Activated naive CD4-positive, alpha-beta T cell treated with anti-CD3 and anti-CD28 coated beads for 36 hours (primary cell): Measurements from ENCODE around the gene CD300A. TPM values are rescaled to one million over a fixed set of nuclear protein-coding genes. Genes with fewer than 3 reads are reported as not detected.

Experiments
- CTCF ChIA-PET: fragments of 350-600 bp; sonication (Branson Sonifier 250); formaldehyde crosslinking; loops from one replicate; lab custom pipeline; 2021; ENCODE audit warnings: antibody characterized with exemption; lab: Charles Lee
- DNase-seq: peaks from one replicate; pipeline ENCODE4 v3.0.0-alpha.2; 2020
- H3K27ac Mint-ChIP-seq: one replicate; pipeline ENCODE4 v1.8.0; 2021; ENCODE audit warnings: mild to moderate bottlenecking, mixed read lengths
- H3K27me3 Mint-ChIP-seq: one replicate; pipeline ENCODE4 v1.8.0; 2021; ENCODE audit warnings: low read depth, mixed read lengths
- H3K36me3 Mint-ChIP-seq: one replicate; pipeline ENCODE4 v1.8.0; 2021; ENCODE audit warnings: low read depth, mixed read lengths
- H3K4me1 Mint-ChIP-seq: one replicate; pipeline ENCODE4 v1.8.0; 2021; ENCODE audit warnings: low read depth, mixed read lengths
- H3K4me3 Mint-ChIP-seq: one replicate; pipeline ENCODE4 v1.8.0; 2021; ENCODE audit warnings: mild to moderate bottlenecking, moderate library complexity, mixed read lengths
- H3K9me3 Mint-ChIP-seq: one replicate; pipeline ENCODE4 v1.8.0; 2021; ENCODE audit warnings: mixed read lengths
- intact Hi-C: fragments of 100-400 bp; cut with micrococcal nuclease; formaldehyde crosslinking; loops from one replicate; pipeline ENCODE4 v1.15.1; 2023
- total RNA-seq, 2 experiments: library from RNA; stranded (reverse); gene quantifications; one replicate each; pipeline ENCODE4 v1.2.3, GENCODE V29; 2021

Gene CD300A
- total RNA-seq, 2 experiments from 2014 or later, result 1.3 to 1.8 TPM

DNA sequence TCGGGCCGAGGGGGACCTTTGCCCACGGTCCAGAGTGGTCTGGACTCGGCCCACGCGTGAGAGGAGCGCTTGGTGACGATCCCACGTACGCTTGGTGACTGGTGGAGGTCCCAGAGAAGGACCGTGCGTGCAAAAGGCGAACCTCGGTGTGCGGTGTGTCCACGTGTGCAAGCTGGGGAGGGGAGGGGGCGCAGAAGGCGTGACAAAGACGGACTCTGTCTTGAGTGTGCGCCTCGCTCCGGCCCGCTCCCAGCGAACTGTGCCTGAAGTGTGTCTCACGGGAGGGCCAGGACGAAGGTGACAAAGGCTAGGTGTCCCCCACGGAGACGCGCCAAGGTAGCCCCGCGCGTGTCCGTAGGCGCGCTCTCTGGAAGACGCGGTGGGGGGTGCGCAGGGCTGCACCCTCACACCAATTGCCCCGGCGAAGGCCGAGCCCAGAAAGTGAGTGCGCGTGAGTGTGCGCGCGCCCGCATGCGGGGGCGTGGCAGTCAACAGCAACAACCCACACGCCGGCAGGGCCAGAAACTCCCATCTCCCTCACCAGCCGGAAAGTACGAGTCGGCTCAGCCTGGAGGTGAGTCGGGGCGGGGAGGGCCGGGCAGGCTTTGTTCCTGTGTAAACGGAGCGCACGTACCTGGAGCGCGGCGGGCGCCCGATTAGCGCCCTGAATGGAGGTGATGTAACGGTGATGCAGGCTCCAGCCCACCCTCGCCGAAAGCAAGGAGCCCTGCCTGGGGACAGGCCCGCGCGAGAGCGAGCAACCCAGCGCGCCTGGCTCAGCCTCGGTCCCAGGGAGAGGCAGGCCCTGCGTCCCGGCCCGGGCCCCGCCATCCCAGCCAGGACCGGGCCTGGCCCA is 34.6 kb upstream of the CD300A start, which contains the start of gene GPRC5C:
Gene GPRC5C, plus strand, starts transcription at position 521 of the 856 bp plus-strand sequence. CDS start 7,689 bp downstream, outside the sequence.
- H3K9me3 Mint-ChIP-seq, result peaks cover 3% of the 10 kb centered on the region
- H3K36me3 Mint-ChIP-seq, result no peaks in the 10 kb centered on the region
- CTCF ChIA-PET, result no interaction called here
- peak; percentile 75 for DNase-seq
- no peak within 1 kb of the TSS for H3K27ac Mint-ChIP-seq
- peaks cover 49% of the 10 kb centered on the region for H3K27me3 Mint-ChIP-seq
- intact Hi-C loops, result no loop called here
- H3K4me3 Mint-ChIP-seq, result peak within 1 kb of the TSS; percentile 59
- peaks cover 14% of the 10 kb centered on the region for H3K4me1 Mint-ChIP-seq

DNA sequence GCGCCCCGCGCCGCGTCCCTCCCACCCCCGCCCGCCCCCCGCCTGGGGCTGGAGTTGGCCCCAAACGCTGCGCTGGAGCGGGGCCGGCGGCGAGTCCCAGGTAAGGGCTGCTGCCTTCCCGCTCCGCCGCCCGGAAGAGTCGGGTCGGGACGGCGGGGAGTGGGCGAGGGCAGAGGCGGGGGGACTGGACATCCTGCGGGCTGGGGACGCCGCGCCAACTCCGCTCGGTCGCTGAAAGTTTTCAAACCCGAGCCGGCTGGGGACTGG is 34.1 kb upstream of the CD300A start:
- H3K36me3 Mint-ChIP-seq, result no peaks in the 10 kb centered on the region
- intact Hi-C loops, result no loop called here
- DNase-seq, result no peak
- H3K27ac Mint-ChIP-seq, result no peak overlapping the region
- CTCF ChIA-PET, result no interaction called here
- peaks cover 3% of the 10 kb centered on the region for H3K9me3 Mint-ChIP-seq
- H3K27me3 Mint-ChIP-seq, result peaks cover 49% of the 10 kb centered on the region
- peaks cover 14% of the 10 kb centered on the region for H3K4me1 Mint-ChIP-seq
- H3K4me3 Mint-ChIP-seq, result no peak overlapping the region

DNA sequence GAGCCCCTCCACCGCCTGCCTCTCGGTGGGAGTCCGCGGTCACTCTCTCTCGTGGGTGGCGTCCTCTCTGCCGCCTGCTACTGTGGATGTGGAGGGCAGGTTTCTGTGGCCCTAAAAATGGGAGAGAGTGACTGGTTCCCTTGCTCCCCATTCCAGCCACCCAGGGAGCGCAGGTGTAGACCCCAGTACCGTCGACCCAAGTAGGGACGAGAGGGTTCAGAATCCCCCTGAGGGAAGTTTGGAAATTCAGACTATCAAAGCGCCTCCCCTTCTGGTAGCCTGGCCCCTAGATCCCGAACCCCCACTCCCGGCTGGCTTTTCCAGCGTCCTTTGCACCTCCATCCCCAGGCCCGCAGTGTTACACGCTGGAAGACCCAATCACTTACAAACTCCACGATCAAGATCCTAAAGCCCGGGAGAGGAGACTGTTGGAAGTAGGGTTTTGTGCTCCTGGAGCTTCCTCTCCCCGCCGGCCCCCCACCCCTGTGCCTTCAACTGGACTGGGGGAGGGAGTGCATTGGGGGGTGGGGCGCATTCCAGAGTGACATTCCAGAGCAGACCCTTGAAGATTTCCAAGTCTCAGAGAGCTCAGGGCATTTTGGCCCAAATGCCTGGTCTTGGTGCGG is 33.6 kb upstream of the CD300A start:
- H3K27me3 Mint-ChIP-seq, result peaks cover 49% of the 10 kb centered on the region
- intact Hi-C loops, result no loop called here
- DNase-seq, result no peak

DNA sequence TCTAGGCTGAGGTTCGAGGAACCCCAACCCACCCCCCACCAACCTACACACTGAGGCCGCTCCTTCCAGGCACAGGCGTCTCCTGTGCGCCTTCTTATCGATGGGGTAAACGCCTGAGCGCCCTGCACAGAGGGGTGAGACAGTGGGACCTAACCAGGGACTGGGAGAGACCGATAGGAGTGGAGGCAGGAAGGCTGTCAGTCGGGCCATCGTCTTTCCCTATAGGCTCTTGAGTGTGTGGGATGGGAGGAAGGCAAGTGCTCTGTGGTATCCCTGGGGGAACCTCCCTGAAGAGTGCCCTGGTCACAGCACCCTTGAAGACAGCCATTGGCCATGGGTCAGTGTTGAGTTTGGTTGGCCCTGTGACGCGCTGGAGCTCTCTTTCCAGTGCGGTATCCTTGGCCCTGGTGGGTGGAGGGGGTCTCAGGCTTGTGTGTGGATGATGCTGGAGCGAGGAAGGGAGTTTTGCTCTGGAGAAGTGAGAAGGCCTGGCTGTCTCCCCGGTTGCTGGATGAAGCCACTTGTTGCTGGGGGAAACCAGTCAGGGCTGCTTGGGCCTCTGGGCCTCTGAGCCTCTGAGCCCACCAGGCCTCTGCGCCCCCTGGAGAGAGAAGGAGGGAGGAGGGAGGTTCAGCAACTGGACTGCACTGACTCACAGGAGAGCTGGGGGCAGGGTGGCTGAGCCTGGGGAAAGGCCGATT is 32.9 kb upstream of the CD300A start:
- peaks cover 14% of the 10 kb centered on the region for H3K4me1 Mint-ChIP-seq
- DNase-seq, result no peak
- peaks cover 11% of the 10 kb centered on the region for H3K9me3 Mint-ChIP-seq
- CTCF ChIA-PET, result interaction anchor here (0.6 kb wide), 2 partner anchors 23 to 119 kb away, joined by 3 read pairs; no protein-coding TSS in a partner anchor
- peaks cover 46% of the 10 kb centered on the region for H3K27me3 Mint-ChIP-seq
- H3K27ac Mint-ChIP-seq, result no peak overlapping the region
- no peaks in the 10 kb centered on the region for H3K36me3 Mint-ChIP-seq
- intact Hi-C loops, result no loop called here
- H3K4me3 Mint-ChIP-seq, result no peak overlapping the region

More for the DNA sequence above, 33.6 kb upstream of the CD300A start:
- H3K9me3 Mint-ChIP-seq, result peaks cover 5% of the 10 kb centered on the region
- no peaks in the 10 kb centered on the region for H3K36me3 Mint-ChIP-seq
- no peak overlapping the region for H3K27ac Mint-ChIP-seq
- CTCF ChIA-PET, result interaction anchor here (0.6 kb wide), 1 partner anchor 24 kb away, joined by 3 read pairs; no protein-coding TSS in a partner anchor
- H3K4me1 Mint-ChIP-seq, result peaks cover 14% of the 10 kb centered on the region
- H3K4me3 Mint-ChIP-seq, result no peak overlapping the region

DNA sequence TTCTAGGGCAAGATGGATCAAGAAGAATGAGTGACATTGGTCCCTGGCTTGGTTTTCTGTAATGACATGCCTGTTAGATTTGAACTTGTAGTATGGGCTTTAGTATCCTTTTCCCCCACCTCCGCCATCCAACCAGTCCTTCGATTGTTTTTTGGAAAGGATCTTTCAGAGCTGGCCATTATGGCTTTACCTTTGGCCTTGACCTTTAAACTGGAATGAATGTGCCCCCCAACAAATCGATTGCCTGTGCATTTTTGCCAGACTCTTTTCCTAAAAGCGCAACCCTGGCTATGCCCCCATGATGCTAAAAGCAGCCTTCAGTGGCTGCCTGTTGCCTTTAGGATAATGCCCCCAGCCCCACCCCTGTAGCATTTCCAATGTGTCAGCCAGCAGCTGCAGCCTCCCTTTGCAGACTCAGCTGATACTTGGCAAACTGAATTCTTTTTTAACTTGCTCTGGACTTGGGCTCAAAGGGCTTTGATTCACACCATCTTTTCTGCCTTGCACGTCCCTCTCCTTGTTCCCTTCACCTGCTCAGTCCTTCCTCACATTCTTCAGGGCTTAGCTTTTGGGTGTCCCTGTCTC is 30.6 kb upstream of the CD300A start:
- peaks cover 1% of the 10 kb centered on the region for H3K36me3 Mint-ChIP-seq
- CTCF ChIA-PET, result interaction anchor here (0.6 to 3.7 kb wide), 3 partner anchors 12 to 69 kb away, joined by 3 to 16 read pairs (median 4); partner anchors contain the start of gene GPR142
- peaks cover 33% of the 10 kb centered on the region for H3K27me3 Mint-ChIP-seq
- no peak overlapping the region for H3K4me3 Mint-ChIP-seq
- peaks cover 18% of the 10 kb centered on the region for H3K9me3 Mint-ChIP-seq
- H3K4me1 Mint-ChIP-seq, result peaks cover 8% of the 10 kb centered on the region
- intact Hi-C loops, result no loop called here
- no peak for DNase-seq
- no peak overlapping the region for H3K27ac Mint-ChIP-seq

DNA sequence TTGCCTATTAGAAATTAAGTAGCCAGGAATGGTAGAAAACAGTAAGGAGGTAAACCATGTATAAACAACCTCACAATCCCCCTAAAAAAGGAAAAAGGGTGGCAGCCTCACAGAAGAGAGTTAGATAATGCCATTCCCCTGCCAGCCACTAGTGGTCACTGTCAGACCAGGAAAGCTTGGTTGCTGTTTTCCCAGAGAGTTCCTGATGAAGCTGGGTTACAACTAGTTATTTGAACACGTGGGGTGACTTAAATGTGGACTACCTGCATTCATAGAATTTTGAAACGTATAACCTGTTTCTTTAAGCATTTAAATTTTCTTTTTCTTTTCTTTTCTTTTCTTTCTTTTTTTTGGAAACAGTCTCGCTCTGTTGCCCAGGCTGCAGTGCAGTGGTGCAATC is 28.7 kb upstream of the CD300A start:
- no peaks in the 10 kb centered on the region for H3K4me1 Mint-ChIP-seq
- peaks cover 1% of the 10 kb centered on the region for H3K36me3 Mint-ChIP-seq
- H3K4me3 Mint-ChIP-seq, result no peak overlapping the region
- peak; percentile 26 for DNase-seq
- intact Hi-C loops, result no loop called here
- CTCF ChIA-PET, result interaction anchor here (0.7 to 3.7 kb wide), 10 partner anchors 17 to 193 kb away, joined by 3 to 18 read pairs (median 3); partner anchors contain the start of gene GPR142
- no peak overlapping the region for H3K27ac Mint-ChIP-seq
- H3K9me3 Mint-ChIP-seq, result peaks cover 18% of the 10 kb centered on the region
- H3K27me3 Mint-ChIP-seq, result peaks cover 22% of the 10 kb centered on the region

DNA sequence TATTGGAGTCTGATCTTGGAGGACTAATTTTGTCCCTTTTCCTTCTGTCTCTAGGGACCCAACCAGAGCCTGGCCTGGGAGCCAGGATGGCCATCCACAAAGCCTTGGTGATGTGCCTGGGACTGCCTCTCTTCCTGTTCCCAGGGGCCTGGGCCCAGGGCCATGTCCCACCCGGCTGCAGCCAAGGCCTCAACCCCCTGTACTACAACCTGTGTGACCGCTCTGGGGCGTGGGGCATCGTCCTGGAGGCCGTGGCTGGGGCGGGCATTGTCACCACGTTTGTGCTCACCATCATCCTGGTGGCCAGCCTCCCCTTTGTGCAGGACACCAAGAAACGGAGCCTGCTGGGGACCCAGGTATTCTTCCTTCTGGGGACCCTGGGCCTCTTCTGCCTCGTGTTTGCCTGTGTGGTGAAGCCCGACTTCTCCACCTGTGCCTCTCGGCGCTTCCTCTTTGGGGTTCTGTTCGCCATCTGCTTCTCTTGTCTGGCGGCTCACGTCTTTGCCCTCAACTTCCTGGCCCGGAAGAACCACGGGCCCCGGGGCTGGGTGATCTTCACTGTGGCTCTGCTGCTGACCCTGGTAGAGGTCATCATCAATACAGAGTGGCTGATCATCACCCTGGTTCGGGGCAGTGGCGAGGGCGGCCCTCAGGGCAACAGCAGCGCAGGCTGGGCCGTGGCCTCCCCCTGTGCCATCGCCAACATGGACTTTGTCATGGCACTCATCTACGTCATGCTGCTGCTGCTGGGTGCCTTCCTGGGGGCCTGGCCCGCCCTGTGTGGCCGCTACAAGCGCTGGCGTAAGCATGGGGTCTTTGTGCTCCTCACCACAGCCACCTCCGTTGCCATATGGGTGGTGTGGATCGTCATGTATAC is 26.5 kb upstream of the CD300A start:
- no peak overlapping the region for H3K27ac Mint-ChIP-seq
- H3K36me3 Mint-ChIP-seq, result peaks cover 1% of the 10 kb centered on the region
- no peak for DNase-seq
- H3K9me3 Mint-ChIP-seq, result peaks cover 18% of the 10 kb centered on the region
- no peaks in the 10 kb centered on the region for H3K4me1 Mint-ChIP-seq
- intact Hi-C loops, result no loop called here
- H3K27me3 Mint-ChIP-seq, result peaks cover 12% of the 10 kb centered on the region
- CTCF ChIA-PET, result interaction anchor here (0.5 to 3.7 kb wide), 2 partner anchors 18 to 21 kb away, joined by 3 to 16 read pairs; no protein-coding TSS in a partner anchor
- no peak overlapping the region for H3K4me3 Mint-ChIP-seq

DNA sequence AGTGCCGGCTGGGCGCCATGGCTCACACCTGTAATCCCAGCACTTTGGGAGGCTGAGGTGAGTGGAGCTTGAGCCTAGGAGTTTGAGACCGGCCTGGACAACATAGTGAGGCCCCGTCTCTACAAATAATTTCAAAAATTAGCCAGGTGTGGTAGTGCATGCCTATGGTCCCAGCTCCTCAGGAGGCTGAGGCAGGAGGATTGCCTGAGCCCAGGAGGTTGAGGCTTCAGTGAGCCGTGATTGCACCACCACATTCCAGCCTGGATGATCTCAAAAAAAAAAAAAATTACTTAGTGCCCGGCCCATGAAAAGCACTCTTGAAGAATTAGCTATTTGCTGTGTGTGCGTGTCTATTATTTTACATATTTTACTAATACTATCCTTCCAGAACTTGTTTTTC is 24.9 kb upstream of the CD300A start:
- Mint-ChIP-seq H3K4me3 (no peak overlapping the region), H3K27me3 (peaks cover 9% of the 10 kb centered on the region), H3K27ac (no peak overlapping the region), H3K4me1 (no peaks in the 10 kb centered on the region), H3K9me3 (peaks cover 16% of the 10 kb centered on the region), H3K36me3 (peaks cover 1% of the 10 kb centered on the region)
- no peak for DNase-seq
- intact Hi-C loops, result no loop called here
- CTCF ChIA-PET, result interaction anchor here (1.2 to 1.4 kb wide), 2 partner anchors 62 to 74 kb away, joined by 3 read pairs; no protein-coding TSS in a partner anchor

DNA sequence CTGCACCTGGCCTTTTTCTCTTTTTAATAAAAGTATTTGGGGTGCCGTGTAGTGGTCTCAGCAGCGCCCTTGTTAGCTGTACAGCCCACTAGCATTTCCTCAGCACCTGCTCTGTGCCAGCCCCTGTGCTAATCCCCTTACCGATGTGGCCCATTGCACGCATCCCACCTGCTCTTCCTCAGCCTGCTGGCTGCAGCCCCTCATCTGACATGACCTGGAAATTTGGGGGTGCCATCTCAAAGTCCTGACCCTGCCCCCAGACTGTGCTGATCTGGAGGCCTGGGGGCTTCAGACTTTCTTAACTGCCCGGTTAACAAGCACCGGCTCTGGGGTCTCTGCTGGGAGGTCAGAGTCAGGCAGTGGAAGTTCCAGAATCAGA is 24.2 kb upstream of the CD300A start:
- peaks cover 2% of the 10 kb centered on the region for H3K4me1 Mint-ChIP-seq
- CTCF ChIA-PET, result no interaction called here
- peaks cover 15% of the 10 kb centered on the region for H3K9me3 Mint-ChIP-seq
- no peak overlapping the region for H3K27ac Mint-ChIP-seq
- peaks cover 10% of the 10 kb centered on the region for H3K27me3 Mint-ChIP-seq
- H3K36me3 Mint-ChIP-seq, result peaks cover 1% of the 10 kb centered on the region
- H3K4me3 Mint-ChIP-seq, result no peak overlapping the region
- intact Hi-C loops, result no loop called here
- no peak for DNase-seq

DNA sequence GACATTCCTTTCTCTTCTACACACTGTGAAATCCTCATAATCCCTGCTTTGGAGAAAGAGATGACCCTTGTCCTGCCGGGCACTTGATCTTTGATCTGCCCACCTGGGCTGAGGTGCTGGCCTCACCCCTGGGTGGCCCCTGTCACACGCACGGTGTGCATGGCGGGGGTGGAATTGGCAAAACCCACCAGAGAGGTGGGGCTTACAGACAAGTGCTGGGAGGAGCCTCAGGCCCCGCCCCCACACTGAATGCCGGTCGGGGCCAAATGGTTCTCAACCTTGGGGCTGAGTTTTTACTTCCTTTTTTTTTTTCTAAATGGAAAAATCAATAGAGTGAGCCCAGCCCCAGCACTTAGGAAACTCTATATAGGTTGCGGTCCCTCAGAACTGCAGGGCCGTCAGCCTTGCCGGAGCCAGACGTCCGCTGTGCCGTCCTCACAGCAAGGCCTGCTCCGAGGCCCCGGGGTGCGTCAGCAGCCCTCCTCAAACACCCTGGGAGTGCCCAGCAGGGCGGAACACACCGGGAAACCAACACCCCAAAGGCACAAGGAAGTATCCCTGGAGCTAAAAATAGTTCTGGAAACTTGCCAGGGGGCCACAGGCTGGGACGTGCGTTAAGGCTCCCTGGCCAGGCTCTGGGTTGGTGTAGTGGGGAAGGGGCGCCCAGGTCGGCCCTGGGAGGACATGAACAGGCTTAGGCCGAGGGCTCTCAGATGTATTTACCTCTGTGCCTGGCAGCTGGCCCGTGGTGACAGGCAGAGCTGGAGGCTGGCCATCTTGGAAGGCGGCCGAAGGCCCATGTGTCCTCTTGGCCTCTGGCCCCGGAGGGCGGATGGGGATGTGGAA is 23.5 kb upstream of the CD300A start:
- Mint-ChIP-seq H3K9me3 (peaks cover 13% of the 10 kb centered on the region), H3K27me3 (peaks cover 10% of the 10 kb centered on the region), H3K4me1 (peaks cover 2% of the 10 kb centered on the region), H3K4me3 (no peak overlapping the region), H3K27ac (no peak overlapping the region), H3K36me3 (peaks cover 1% of the 10 kb centered on the region)
- intact Hi-C loops, result no loop called here
- CTCF ChIA-PET, result interaction anchor here (0.7 to 1.6 kb wide), 3 partner anchors 12 to 142 kb away, joined by 3 to 7 read pairs (median 4); no protein-coding TSS in a partner anchor
- no peak for DNase-seq
